C1 segment of cervical spinal cord (tissue), 14 donors: ENCODE data around the gene GLTPD2.
"Not testable (repeated sequence)": the region's sequence is repeated elsewhere in the genome, so short reads cannot be mapped to it uniquely, and the experiment has no call there.

Experiments
- DNase-seq, 14 donors: peaks; one replicate each; lab custom pipeline; 2025; lab: John Stamatoyannopoulos, UW

Gene GLTPD2

GRCh38 chr17:4807605-4808377 lies 19.0 kb downstream of the GLTPD2 start:
- peak in 3 of 14 donors; percentile 30 to 42 (median 34) for DNase-seq

GRCh38 chr17:4808378-4808767 lies 19.6 kb downstream of the GLTPD2 start:
- peak in 11 of 14 donors; percentile 18 to 74 (median 53) for DNase-seq

DNA sequence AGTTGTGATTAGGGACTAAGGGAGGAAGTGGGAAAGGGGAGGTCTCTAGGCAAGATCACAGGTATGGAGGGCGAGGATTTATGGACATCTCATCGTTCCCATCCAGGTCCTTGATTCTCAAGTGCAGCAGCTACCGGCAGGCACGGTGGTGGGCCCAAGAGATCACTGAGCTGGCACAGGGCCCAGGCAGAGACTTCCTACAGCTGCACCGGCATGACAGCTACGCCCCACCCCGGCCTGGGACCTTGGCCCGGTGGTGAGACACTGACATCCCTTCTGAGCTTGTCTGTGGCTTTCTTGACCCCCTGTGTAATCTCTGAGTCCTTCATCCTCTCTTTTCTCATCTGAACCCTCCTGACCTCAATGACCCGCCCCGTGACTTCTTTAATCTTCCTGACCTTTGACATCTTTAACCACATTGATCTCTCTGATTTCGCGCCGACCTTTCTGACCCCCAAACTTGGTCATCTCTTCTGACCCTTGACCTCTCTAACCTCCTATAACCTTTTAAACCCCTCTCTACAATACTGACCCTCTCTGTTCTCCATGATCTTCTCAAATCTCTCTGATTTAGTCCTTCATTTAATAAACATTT lies 22.0 kb downstream of the GLTPD2 start:
- DNase-seq: no peak

GRCh38 chr17:4811471-4811870 lies 22.7 kb downstream of the GLTPD2 start:
- DNase-seq: no peak

GRCh38 chr17:4812690-4813089 lies 23.9 kb downstream of the GLTPD2 start:
- DNase-seq: no peak

GRCh38 chr17:4815043-4815675 lies 26.4 kb downstream of the GLTPD2 start:
- no peak for DNase-seq

- DNase-seq: no peak
Observed at GRCh38 chr17:4816826-4817225, 28.1 kb downstream of the GLTPD2 start.

DNA sequence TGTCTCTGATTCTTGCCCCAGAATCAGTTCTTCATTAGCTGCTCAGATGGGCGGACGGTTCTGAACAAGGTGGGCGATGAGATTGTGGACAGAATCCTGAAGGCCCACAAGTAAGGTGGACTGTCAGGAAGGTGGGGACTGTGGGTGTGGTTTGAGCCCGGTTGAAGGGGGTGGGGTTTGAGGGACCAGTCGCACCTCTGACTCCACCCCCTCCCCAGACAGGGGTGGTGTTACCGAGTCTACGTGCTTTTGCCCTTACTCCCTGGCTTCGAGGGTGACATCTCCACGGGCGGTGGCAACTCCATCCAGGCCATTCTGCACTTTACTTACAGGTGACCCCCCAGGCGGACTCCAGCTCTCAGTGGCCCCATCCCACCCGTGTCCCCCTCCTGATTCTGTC lies 29.5 kb downstream of the GLTPD2 start:
- DNase-seq: no peak

DNA sequence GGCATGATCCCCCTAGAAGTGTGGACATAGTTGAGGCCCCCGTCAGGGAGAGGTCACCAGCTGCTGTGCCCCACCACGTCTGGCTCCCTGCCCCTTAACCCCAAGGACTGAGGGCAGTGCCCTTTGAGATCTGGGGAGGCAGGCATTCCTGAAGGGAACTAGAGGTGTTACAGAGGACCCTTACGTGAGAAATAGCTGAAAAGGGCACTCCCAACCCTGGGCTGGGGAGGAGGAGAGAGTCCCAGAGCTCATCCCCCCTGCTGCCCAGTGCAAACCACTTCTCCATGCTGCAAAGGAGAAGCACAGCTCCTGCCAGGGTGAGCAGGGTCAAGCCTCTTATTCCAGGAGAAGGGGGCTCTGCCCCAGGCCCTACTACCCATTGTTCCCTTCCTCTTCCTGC lies 34.1 kb downstream of the GLTPD2 start:
- DNase-seq: no peak

- no peak for DNase-seq
Observed at GRCh38 chr17:4823373-4824089, 34.8 kb downstream of the GLTPD2 start.

DNA sequence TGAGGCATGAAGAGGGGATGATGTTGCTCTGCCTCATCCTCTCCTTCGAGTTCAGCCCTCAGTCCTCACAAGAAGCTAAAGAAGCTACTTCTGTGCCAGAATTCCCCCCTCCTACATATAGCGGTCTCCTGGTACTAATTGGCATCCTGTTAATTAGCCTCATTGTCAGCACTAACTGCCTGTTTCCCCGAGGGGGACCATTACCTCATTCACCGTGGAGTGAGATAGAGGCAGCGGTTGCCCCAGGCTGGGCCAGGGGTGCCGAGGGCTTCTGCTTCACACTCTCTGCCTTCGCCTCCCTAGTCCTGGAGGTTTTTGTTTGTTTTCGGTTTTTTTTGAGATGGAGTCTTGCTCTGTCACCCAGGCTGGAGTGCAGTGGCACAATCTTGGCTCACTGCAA lies 38.6 kb downstream of the GLTPD2 start:
- DNase-seq: no peak

DNA sequence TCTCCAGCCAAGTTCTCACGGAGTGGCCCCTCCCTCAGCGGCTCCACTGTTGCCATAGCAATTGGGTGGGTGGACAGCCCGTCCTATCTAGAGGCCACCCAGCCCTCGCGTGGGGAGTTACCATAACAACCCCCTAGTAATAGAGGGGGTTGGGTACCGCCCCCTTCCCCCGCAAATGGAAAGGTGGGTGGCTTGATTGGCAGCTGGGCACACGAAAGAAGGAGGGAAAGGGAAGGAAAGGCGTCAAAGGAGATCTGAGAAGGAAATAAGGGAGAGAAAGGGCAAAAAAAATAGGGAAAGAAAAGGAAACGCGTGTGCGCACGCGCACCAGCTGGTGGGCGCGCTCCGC lies 44.0 kb downstream of the GLTPD2 start:
- DNase-seq: not testable (repeated sequence)

GRCh38 chr17:4833178-4833940 lies 44.6 kb downstream of the GLTPD2 start, which contains the start of gene MINK1:
MINK1 (plus strand) TSS chr17:4833340; CDS start chr17:4833584, 244 bp downstream.
- DNase-seq: peak; percentile 23 to 92 (median 81)

- DNase-seq: peak in 8 of 14 donors; percentile 15 to 64 (median 42)
Observed at GRCh38 chr17:4833941-4834680, 45.3 kb downstream of the GLTPD2 start.

GRCh38 chr17:4834681-4835020 lies 45.9 kb downstream of the GLTPD2 start:
- DNase-seq: peak in 1 of 14 donors; percentile 25

GRCh38 chr17:4836221-4836620 lies 47.5 kb downstream of the GLTPD2 start:
- DNase-seq: no peak

GRCh38 chr17:4837471-4838308 lies 48.9 kb downstream of the GLTPD2 start:
- peak in 10 of 14 donors; percentile 23 to 68 (median 50) for DNase-seq

GRCh38 chr17:4838309-4838785 lies 49.6 kb downstream of the GLTPD2 start:
- no peak for DNase-seq

GRCh38 chr17:4839221-4839620 lies 50.5 kb downstream of the GLTPD2 start:
- DNase-seq: no peak
